Daoy (cell line): Measurements from ENCODE around the gene GPR150. TPM values are rescaled to one million over a fixed set of nuclear protein-coding genes. Genes with fewer than 3 reads are reported as not detected.

Experiments
- DNase-seq: peaks from one replicate; pipeline ENCODE4 v3.0.0-alpha.2; 2015; ENCODE audit warnings: low read depth
- total RNA-seq: library from RNA; depleted of rRNA; stranded (reverse); fragments of >200 nt; shearing (Covaris generic); gene quantifications from 2 replicates; pipeline ENCODE4 v1.2.3, GENCODE V29; 2014; rRNA removed

GPR150 gene
- total RNA-seq: 0.29 TPM in 1 of 2 replicates, not detected in the other

GRCh38 chr5:95620030-95620869, at the start of gene GPR150:
Gene GPR150 (plus strand): TSS chr5:95620087. CDS start chr5:95620276, 189 bp downstream.
- DNase-seq: peak; percentile 76

GRCh38 chr5:95572016-95572415, 47.9 kb upstream of the GPR150 start:
- no peak for DNase-seq

GRCh38 chr5:95581576-95581975, 38.3 kb upstream of the GPR150 start:
- DNase-seq: no peak

GRCh38 chr5:95583992-95584391, 35.9 kb upstream of the GPR150 start:
- DNase-seq: no peak

- DNase-seq: no peak
These were observed 29.0 kb upstream of the GPR150 start for GRCh38 chr5:95590880-95591279.

- no peak for DNase-seq
These were observed 28.4 kb upstream of the GPR150 start for GRCh38 chr5:95591490-95591901.

- DNase-seq: peak; percentile 9
These were observed 24.5 kb upstream of the GPR150 start for GRCh38 chr5:95595289-95595931.

GRCh38 chr5:95599252-95599651, 20.6 kb upstream of the GPR150 start:
- DNase-seq: no peak

GRCh38 chr5:95600557-95600956, 19.3 kb upstream of the GPR150 start:
- no peak for DNase-seq

GRCh38 chr5:95605786-95606185, 14.1 kb upstream of the GPR150 start:
- no peak for DNase-seq

- DNase-seq: no peak
These were observed 13.5 kb upstream of the GPR150 start for GRCh38 chr5:95606419-95606818.

GRCh38 chr5:95609711-95610110, 10.2 kb upstream of the GPR150 start:
- DNase-seq: no peak

GRCh38 chr5:95610546-95610945, 9.3 kb upstream of the GPR150 start:
- no peak for DNase-seq

GRCh38 chr5:95611396-95611795, 8.5 kb upstream of the GPR150 start:
- no peak for DNase-seq

GRCh38 chr5:95613514-95613913, 6.4 kb upstream of the GPR150 start:
- DNase-seq: no peak

GRCh38 chr5:95615164-95615467, 4.8 kb upstream of the GPR150 start:
- DNase-seq: no peak

GRCh38 chr5:95617057-95617456, 2.8 kb upstream of the GPR150 start:
- no peak for DNase-seq

- peak; percentile 64 for DNase-seq
These were observed 791 bp upstream of the GPR150 start for GRCh38 chr5:95619096-95619495.

- no peak for DNase-seq
These were observed 315 bp upstream of the GPR150 start for GRCh38 chr5:95619514-95620029.

GRCh38 chr5:95620870-95621838, 1.3 kb downstream of the GPR150 start:
- DNase-seq: peak; percentile 37

- DNase-seq: no peak
These were observed 2.1 kb downstream of the GPR150 start for GRCh38 chr5:95621839-95622629.
